MV-4-11 (cell line): ENCODE measurements around the gene CLPSL2.

Source experiments
- DNase-seq: peaks from one replicate; lab custom pipeline; 2025; lab: John Stamatoyannopoulos, UW

The CLPSL2 gene

DNA sequence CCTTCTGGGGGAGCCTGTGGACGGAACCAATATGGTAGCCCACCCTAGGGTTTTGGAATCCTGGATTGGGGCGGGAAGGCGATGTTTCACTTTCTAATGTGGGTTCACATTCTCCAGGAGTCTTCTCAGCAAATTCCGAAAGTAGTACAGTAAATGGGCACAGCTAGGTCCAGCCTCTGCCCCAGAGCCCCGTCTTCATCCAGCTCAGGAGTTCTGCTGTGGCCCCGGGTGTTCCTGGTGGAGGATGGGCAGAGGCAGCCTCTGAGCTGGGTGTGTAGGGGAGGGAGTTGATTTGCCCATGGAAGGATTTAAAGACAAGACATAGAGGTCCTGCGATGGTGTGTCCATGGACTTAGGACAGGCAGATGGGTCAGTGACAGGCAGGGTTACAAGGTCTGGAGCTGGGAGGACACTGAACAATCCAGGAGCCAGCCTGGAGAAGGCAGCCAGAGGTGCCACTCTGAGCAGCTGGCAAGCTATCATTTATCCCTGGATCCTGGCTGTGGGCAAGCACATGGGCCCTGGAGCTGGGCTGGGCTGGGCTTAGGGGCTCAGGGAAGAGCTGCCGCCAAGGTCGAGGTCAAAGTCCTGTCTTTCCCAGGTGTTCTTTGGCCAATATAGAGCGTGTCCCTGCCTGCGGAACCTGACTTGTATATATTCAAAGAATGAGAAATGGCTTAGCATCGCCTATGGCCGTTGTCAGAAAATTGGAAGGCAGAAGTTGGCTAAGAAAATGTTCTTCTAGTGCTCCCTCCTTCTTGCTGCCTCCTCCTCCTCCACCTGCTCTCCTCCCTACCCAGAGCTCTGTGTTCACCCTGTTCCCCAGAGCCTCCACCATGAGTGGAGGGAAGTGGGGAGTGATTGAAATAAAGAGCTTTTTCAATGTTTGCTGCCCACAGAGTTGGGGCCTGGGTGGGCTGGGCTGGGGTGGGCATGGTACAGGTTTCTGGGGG is 11.1 kb downstream of the CLPSL2 start:
- DNase-seq = no peak

DNA sequence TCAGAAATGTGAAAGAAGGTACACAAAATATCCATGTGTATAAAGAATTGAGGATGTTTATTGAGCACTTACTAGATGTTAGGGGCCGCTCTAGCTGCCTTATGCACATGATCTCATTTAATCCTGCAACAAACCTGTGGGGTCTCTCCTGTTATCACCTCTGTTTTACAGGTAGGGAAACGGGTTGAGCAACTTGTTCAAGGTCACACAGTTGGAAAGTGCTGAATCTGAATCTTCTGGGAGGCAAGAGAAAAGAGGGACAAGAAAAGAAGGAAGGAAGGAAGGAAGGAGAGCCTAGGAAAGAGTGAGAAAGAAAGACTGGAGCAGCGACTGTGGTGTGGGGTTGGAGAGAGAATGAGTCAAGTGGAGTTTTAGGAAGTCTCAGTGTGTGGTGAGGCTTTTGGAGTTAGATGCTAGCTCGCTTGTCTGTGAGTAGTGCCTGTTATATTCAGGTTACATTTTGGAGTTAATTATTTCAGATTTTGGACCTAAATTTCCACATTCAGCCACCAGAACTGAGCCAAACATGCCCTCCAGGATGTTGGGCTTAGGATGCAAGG is 12.1 kb downstream of the CLPSL2 start:
- DNase-seq = no peak

DNA sequence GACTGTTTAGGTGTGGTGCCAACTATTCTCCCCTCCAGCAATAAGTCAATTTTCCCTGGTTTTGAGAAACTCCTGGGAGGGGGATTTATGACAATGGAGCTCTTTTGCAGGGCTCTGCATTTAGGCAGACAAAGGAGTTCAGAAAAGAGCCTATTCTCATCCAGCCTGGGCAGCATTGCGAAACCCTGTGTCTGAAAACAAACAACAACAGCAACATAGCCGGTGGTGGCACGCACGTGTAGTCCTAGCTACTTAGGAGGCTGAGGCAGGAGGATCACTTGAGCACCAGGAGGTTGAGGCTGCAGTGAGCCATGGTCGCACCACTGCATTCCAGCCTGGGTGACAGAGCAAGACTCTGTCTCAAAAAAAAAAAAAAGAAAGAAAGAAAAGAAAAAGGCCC is 14.3 kb downstream of the CLPSL2 start:
- no peak for DNase-seq

DNA sequence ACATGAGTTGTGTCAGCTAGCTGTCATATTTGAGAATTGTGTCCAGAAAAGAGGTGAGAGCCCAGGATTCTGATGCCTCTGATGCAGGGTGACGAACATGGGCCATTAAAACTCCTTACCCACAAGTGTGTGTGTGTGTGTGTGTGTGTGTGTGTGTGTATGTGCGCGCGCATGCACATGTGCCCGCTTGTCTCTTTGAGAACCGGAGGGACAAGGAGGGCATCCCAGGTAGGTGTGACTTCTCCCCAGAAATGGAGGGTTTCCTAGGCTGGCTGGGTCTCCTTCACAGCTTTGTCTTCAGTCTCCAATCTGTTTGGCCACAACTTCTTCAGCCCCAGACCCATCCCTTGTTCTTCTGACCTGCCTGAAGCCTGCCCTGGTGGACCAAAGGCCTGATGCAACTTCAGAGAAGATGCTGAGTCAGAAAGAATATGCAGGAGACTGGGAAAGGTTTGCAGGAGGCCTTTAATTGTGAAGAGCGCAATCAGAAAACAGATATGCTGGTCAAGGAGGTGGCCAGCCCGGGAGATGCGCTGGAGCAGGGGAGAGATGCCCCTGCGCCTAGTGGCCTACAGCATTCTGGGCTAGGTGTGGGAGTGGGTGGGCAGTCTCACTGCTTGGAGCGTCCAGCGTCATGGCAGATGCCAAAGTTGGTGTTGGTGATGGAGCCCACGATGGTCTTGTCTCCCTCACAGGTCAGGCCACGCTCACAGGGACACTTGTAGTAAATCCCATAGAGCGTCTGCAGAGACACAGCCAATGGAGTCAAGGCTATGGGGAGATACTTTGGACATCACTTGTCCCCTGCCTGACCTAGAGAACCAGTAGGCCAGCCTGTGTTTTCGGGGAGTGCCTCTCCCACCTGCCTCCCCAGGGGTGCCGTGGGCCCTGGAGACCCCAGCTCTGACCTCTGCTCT is 18.4 kb downstream of the CLPSL2 start:
- DNase-seq = no peak

DNA sequence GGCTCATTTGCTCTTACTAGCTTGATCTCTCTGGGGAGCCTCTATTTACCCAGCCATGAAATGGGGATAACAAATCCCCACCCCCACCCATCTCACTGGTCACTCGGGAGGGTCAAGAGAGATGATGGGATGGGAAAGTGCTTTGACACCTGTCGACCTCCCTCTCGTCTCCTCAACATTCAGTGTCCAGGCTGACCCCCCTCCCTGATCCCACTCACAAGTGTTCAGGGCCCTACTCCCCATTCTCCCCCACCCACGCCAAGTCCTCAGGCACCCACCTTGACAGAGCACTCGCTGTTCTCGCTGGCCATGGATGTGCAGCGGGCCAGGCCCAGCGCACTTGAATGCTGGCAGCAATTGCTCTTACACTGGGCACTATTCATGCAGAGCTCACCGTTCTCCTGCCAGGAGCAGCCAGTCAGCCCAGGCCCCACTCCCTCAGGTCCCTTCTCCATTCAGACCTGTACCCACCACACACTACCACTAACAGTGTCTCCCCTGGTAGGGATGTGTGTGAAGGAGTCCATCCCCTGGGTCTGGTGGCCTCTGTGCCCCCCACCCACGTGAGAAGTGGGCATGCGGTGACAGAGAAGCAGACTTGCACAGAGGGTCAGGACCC is 19.2 kb downstream of the CLPSL2 start:
- DNase-seq = no peak

DNA sequence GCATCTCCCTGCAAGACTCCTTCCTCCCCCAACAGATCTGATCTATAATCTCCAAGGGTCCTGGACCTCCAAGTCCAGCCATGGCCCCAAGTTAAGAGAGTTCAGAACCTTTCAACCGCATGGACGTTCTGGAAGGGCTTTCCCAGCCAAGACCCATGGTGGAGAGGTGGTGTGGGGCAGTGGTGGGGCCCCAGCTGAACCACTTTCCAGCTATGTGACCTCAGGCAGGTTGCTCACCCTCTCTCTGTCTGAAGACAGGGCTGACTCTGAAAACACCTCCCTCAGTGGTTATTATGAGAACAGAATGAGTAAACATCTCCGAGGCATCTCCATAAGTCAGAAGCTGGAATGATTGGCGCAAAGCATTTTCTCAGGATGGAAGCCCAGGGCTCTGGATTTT is 19.8 kb downstream of the CLPSL2 start:
- DNase-seq = no peak

DNA sequence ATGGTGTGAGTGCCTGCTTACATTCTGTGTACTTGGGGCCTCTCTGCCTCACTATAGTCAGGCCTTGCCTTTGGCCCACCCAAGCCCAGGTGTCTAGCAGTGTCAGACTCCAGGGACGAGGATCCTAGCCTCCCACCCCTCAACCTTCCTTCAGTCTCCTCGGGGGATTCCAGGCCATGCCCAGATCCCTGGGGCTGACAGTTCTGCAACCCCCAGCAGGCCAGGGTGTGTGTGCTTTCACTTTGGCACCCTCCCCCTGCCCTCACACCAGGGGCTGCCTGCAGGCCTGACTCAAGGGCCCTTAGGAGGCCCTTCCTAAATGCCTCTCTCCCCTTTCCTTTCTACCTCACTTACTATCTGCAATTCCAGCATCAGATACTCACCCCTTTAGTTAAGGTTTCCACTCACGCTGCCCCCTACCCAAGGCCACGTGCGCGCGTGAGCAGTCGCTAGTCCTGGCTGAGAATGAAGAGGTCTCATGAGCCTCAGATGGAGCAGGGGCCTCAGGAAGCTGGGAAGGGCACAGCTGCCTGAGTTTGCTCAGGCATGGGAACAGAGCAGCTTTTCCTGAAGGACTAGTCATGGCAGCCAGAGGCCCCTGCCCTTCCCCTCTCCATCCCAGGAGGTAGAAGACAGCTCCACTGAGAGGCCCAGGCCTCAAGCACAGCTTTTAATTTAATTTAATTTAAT is 21.6 kb downstream of the CLPSL2 start:
- no peak for DNase-seq

DNA sequence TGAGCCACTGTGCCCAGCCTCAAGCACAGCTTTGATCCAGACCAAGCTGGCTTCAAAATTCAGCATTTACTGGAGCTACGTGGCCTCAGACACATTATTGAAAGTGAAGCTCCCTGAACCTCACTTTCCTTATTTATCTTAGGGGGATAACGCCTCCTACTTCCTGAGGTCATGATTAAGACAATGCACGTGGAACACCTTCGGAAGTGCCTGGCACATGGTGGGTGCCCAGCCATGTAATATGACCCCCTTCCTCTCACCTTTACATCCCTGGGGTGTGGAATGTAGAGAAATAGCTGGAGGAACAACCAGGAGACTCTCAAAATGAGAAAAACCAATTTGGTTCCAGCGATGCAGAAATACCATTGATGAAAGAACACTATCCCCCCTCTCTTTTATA is 22.3 kb downstream of the CLPSL2 start:
- no peak for DNase-seq

DNA sequence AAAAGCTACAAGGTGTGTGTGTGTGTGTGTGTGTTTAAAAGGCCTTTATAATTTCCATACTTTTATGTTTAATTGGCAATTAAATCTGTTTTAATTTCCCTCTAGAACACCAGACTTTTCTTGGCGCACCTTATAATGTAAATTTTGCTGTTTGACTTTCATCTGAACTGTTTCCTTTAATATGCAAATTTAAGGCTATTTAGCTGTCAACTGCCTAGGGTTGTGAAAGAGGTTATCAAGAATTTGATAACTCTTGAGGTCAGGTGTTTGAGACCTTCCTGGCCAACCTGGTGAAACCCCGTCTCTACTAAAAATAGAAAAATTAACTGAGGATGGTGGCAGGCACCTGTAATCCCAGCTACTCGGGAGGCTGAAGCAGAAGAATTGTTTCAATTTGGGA is 24.8 kb downstream of the CLPSL2 start:
- DNase-seq = no peak

DNA sequence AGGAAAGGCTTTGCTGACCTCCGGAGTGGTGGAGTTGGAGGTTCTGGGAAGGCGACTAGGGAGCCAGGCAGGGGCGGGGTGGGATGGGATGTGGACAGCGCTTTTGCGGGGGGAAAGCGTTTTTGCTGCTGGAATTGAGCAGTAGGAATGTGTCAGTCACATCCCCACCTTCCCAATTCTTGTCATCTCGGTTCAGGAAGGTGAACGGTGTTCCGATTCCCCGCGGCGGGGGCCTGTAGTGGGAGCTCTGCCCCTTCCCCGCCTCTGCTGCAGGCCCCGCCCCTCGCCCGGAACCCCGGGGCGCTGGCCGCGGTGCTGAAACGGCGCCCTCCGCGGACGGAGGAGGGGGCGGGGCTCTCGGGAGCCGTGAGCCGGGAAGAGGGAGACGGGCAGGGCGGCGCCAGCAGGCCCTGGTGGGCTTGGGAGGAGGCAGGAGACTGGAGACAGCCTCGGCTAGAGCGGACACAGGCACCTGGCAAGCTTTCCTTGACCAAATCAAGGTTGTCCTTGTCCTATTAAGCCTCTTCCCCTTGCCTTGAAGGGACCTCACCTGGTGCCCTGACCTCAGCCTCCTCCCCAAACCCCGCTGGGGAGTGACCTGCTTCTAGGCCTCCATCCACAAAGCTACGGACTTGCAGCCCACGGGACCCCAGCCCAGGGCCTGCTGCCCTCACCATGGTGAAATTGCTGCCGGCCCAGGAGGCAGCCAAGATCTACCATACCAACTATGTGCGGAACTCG is 28.8 kb downstream of the CLPSL2 start, which contains the start of gene LHFPL5:
Gene LHFPL5 (plus strand): TSS at position 357 of the 741 bp plus-strand sequence. CDS start 319 bp downstream, at position 676.
- no peak for DNase-seq

DNA sequence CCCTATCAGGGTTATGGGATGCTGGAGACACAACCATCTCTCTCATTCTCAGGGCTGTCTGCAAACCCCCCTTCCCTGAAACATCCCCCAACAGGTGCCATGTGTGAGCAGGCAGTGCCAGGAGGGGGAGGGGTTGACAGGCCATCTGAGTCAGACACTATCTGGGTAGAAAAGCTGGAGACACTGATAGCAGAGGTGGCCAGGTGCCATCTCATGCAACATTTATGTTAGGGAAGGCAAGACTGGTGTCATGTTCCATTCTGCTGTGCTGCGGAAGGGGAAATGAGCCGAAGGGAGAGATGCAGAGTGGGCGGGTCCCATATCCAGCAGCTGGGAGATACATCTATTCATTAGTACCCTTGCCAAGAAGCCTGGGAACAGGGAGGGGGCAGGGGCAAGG is 32.3 kb downstream of the CLPSL2 start:
- DNase-seq = no peak

DNA sequence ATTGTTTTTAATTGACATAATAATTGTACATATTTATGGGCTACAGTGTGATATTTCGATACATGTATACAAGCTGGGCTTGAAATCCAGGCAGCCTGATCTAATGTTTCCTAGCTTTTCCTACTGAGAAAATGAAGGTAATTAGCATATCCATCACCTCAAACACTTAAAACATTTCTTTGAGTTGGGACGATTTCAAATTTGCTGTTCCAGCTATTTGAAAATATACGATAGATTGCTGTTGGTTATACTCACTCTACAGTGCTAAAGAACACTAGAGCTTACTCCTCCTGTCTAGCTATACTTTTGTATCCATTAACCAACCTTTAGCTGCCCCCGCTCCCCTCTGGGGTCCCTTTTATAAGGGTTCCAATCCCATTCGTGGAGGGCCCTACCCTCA is 33.4 kb downstream of the CLPSL2 start:
- DNase-seq = no peak

DNA sequence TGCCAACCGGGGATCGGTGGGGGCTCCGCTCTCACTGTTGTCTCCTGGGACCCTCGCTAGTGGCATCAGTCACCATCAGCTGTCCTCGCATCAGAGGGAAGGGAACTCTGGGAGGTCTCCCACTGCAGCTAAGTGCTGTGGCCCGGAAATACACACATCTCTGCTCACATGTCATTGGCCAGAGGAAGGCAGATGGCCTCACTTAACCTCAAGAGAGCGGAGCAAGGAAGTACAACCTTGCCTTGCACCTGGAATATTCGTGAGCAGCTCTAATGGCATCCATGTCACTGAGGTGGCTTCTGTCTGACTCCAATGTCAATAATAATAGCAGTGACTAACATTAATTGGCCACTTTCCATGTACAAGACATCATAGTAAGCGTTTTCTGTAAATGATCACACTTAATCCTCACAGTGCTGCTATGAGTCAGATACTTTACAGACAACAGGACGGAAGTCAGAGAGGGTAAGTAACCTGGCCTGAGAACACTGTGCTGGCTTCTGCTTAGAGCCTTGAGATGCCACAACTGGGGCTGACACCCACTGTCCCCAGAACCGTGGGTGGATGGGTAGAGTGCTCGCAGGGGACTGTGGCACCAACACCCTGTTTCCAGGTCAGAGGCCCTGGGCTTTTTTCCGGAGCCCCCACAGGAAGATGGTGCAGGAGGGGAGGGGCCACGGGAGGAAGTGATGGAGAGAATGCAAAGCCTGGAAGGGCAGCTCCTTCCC is 34.7 kb downstream of the CLPSL2 start:
- no peak for DNase-seq

DNA sequence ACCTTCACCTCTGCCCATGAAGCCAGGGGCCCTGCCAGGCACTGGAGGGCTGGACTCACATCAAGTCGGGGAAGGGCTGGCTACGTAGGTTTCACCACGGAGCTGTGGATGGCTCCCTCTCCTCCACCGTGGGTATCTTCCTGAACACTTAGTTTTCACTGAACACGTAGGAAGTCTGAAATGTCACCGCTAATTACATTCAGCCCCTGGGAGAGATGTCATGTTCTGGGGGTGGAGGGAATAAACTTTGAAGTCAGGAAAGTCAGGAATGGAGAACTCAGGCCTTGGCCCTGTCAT is 35.2 kb downstream of the CLPSL2 start:
- DNase-seq = no peak

DNA sequence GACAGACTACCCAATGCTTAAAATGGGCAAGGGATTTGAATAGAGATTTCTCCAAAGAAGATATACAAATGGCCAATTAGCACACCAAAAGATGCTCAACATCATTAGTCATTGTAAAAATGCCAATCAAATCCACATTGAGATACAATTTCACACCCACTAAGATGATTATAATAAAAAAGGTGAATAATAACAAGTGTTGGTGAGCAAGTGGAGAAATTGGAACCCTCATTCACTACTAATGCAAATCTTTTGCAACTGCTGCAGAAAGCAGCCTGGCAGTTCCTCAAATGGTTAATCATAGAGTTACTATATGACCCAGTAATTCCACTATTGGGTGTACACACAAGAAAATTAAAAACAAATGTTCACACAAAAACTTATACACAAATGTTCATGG is 41.1 kb downstream of the CLPSL2 start:
- no peak for DNase-seq

DNA sequence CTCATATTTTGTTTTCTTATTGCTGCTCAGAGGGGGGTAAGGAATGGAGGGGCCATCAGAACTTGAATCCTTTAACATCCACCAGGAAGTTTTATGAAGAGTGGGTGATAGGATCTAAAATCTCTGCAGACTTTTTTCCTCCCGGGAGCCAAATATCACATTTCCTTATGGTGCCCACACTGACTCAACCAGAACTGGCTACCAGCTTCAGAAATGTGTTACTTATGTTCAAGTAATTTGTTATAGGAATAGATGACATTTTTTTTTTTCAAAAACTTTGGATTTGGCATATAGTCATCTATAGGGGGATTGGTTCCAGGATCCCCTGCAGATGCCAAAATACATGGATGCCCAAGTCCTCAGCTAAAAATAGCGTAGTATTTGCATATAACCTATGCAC is 47.2 kb downstream of the CLPSL2 start:
- DNase-seq = no peak

DNA sequence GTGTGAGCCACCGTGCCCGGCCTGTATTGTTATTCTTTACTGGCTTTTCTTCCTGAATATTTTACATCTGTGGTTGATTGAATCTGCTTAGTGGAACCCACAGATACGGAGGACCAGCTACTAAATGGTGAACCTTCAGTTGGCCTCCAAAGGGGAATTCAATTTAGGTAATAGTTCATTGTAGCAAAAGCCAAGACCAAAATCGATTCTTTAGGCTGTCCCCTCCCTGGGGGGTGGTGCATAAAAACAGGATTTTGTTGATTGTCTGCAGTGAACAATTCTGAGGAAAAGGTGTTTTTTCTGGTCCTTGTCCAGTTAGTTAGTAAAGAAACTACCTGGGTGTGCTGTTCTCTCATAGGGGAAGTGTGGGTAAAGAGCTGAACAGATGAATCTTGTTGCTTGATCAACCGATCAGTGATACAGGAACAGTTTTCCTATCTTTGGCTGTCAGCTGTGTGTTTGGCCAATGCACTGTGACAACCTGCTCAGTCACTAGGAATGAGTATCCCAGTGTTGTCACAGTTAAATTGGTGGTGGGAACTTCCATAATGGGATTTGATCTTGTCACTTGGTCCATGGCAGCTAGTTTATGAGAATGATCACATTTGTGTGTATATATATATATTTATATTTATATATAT is 48.3 kb downstream of the CLPSL2 start:
- no peak for DNase-seq
